Measurements from ENCODE around the gene MYL9.

The MYL9 gene

GRCh38 chr20:36599912-36600345, 58.6 kb downstream of the MYL9 start:
- no peak for TF ChIP-seq CTCF (IDR thresholded peaks at IDR 0.05; ENCODE audit: control insufficient read depth, insufficient read depth, low read depth, low read length, missing control alignments)
- no peak for DNase-seq (ENCODE audit: low read depth)
- no peak overlapping the region for H3K4me3 ChIP-seq (ENCODE audit: control insufficient read depth, low read depth, low read length)
